IMR-90 (cell line): ENCODE data around the gene UACA. TPM values are rescaled to one million over a fixed set of nuclear protein-coding genes. Genes with fewer than 3 reads are reported as not detected.

ENCODE experiments used
- ATAC-seq: fragments of 200-7000 bp; cut with Tn5 transposase; 2 replicates; pipeline ENCODE4 v1.9.1; 2020; ENCODE audit warnings: low read depth, mild to moderate bottlenecking, moderate library complexity
- BruUV-seq: library from RNA; stranded (reverse); fragments of 400-500 nt; replicated peaks from 2 replicates; lab custom pipeline; 2021; lab: Mats Ljungman, UMichigan
- CTCF ChIA-PET: fragments of 300-600 bp; formaldehyde crosslinking; extraction: SDS; loops from one replicate; lab custom pipeline; 2021; ENCODE audit warnings: antibody characterized with exemption; lab: Yijun Ruan, JAX
- POLR2A ChIA-PET: fragments of 300-600 bp; sonication (Branson Sonifier 250); formaldehyde crosslinking; loops from one replicate; lab custom pipeline; 2022; ENCODE audit warnings: antibody characterized with exemption; ENCODE audit not compliant: unreplicated experiment; lab: Charles Lee
- DNase-seq: peaks from one replicate; pipeline ENCODE4 v3.0.0; 2013
- H2AFZ ChIP-seq: replicated peaks from 2 replicates; pipeline ENCODE3; 2013; ENCODE audit warnings: low read length, mild to moderate bottlenecking; ENCODE audit not compliant: poor library complexity
- H2AK5ac ChIP-seq: 2 replicates; pipeline ENCODE4 v1.6.1; 2013; ENCODE audit warnings: low read depth, low read length, inconsistent platforms
- H2AK9ac ChIP-seq: replicated peaks from 2 replicates; pipeline ENCODE3; 2013; ENCODE audit warnings: mild to moderate bottlenecking, low read depth, low read length, moderate library complexity; ENCODE audit not compliant: poor library complexity
- H2BK120ac ChIP-seq: 2 replicates; pipeline ENCODE4 v1.6.1; 2013; ENCODE audit warnings: low read depth, low read length, inconsistent platforms
- H2BK15ac ChIP-seq: 3 replicates; pipeline ENCODE4 v1.6.1; 2013; ENCODE audit warnings: low read depth, low read length, inconsistent platforms
- H2BK20ac ChIP-seq: 2 replicates; pipeline ENCODE4 v1.6.1; 2013; ENCODE audit warnings: low read depth, mild to moderate bottlenecking, inconsistent platforms, low read length, moderate library complexity
- H2BK5ac ChIP-seq: 2 replicates; pipeline ENCODE4 v1.6.1; 2013; ENCODE audit warnings: mild to moderate bottlenecking, low read depth, low read length, inconsistent platforms; ENCODE audit not compliant: poor library complexity, severe bottlenecking
- H3K14ac ChIP-seq: replicated peaks from 2 replicates; pipeline ENCODE4 v1.6.1; 2013; ENCODE audit warnings: low read depth, low read length, inconsistent platforms
- H3K18ac ChIP-seq: 2 replicates; pipeline ENCODE4 v1.6.1; 2013; ENCODE audit warnings: low read depth, low read length, control low read depth
- H3K23ac ChIP-seq: 2 replicates; pipeline ENCODE4 v1.6.1; 2013; ENCODE audit warnings: low read depth, low read length, inconsistent platforms
- H3K27ac ChIP-seq: 2 replicates; pipeline ENCODE4 v1.5.1; 2013; ENCODE audit warnings: mild to moderate bottlenecking, control low read depth, low read length; ENCODE audit not compliant: insufficient read depth
- H3K27me3 ChIP-seq: 2 replicates; pipeline ENCODE4 v1.6.1; 2013; ENCODE audit warnings: low read length; ENCODE audit not compliant: control insufficient read depth, insufficient read depth
- H3K36me3 ChIP-seq: 2 replicates; pipeline ENCODE4 v1.6.1; 2013; ENCODE audit warnings: low read length, mixed read lengths; ENCODE audit not compliant: control insufficient read depth, insufficient read depth
- H3K4ac ChIP-seq: 2 replicates; pipeline ENCODE4 v1.6.1; 2013; ENCODE audit warnings: low read depth, low read length, inconsistent platforms
- H3K4me1 ChIP-seq: 2 replicates; pipeline ENCODE4 v1.6.1; 2013; ENCODE audit warnings: low read length, mixed read lengths; ENCODE audit not compliant: control insufficient read depth, insufficient read depth
- H3K4me2 ChIP-seq: 2 replicates; pipeline ENCODE4 v1.6.1; 2013; ENCODE audit warnings: low read depth, mild to moderate bottlenecking, control low read depth, low read length, moderate library complexity
- H3K4me3 ChIP-seq: 2 replicates; pipeline ENCODE4 v1.5.1; 2013; ENCODE audit warnings: low read depth, mild to moderate bottlenecking, control low read depth, low read length, moderate library complexity; ENCODE audit not compliant: insufficient read depth
- H3K56ac ChIP-seq: 2 replicates; pipeline ENCODE4 v1.6.1; 2013; ENCODE audit warnings: low read length, inconsistent platforms; ENCODE audit not compliant: insufficient read depth; ENCODE audit errors: extremely low read depth
- H3K79me1 ChIP-seq, 2 experiments: 2 replicates each; pipeline ENCODE4 v1.6.1; 2013; ENCODE audit warnings: low read length in 2 of 2, inconsistent platforms in 1 of 2, low read depth in 1 of 2
- H3K9ac ChIP-seq: 2 replicates; pipeline ENCODE4 v1.6.1; 2013; ENCODE audit warnings: low read depth, low read length, control low read depth
- H3K9me1 ChIP-seq: 2 replicates; pipeline ENCODE4 v1.6.1; 2013; ENCODE audit warnings: low read length, inconsistent platforms; ENCODE audit not compliant: insufficient read depth
- H3K9me3 ChIP-seq: 2 replicates; pipeline ENCODE4 v1.6.1; 2013; ENCODE audit warnings: low read length; ENCODE audit not compliant: control insufficient read depth, insufficient read depth
- H4K20me1 ChIP-seq: 2 replicates; pipeline ENCODE4 v1.6.1; 2013; ENCODE audit warnings: low read length, inconsistent platforms; ENCODE audit not compliant: insufficient read depth
- H4K5ac ChIP-seq: 2 replicates; pipeline ENCODE4 v1.6.1; 2013; ENCODE audit warnings: mild to moderate bottlenecking, low read depth, low read length, control low read depth
- H4K8ac ChIP-seq, 2 experiments: 2 replicates each; pipeline ENCODE4 v1.6.1; 2013; ENCODE audit warnings: low read depth in 2 of 2, low read length in 2 of 2, control low read depth in 1 of 2, inconsistent platforms in 1 of 2
- H4K91ac ChIP-seq: 2 replicates; pipeline ENCODE4 v1.6.1; 2013; ENCODE audit warnings: low read depth, low read length, inconsistent platforms; ENCODE audit not compliant: insufficient read depth
- BHLHE40 ChIP-seq: fragments of 150-350 bp; IDR thresholded peaks from 2 replicates; pipeline ENCODE4 v1.6.1; 2016; ENCODE audit warnings: mild to moderate bottlenecking, low read depth, low read length
- CEBPB ChIP-seq: IDR thresholded peaks from 2 replicates; pipeline ENCODE4 v1.6.1; 2012; ENCODE audit warnings: low read depth, low read length, improper control_type of control experiment
- ELK1 ChIP-seq: fragments of 150-350 bp; IDR thresholded peaks from 2 replicates; pipeline ENCODE4 v1.6.1; 2016; ENCODE audit warnings: low read depth, mild to moderate bottlenecking, low read length, moderate library complexity, borderline replicate concordance
- MAFK ChIP-seq: IDR thresholded peaks from 2 replicates; pipeline ENCODE4 v1.6.1; 2012; ENCODE audit warnings: low read depth, low read length, improper control_type of control experiment
- MAZ ChIP-seq: IDR thresholded peaks from 2 replicates; pipeline ENCODE4 v1.6.1; 2012; ENCODE audit warnings: low read depth, mild to moderate bottlenecking, low read length, improper control_type of control experiment, moderate library complexity, borderline replicate concordance
- MXI1 ChIP-seq: IDR thresholded peaks from 2 replicates; pipeline ENCODE4 v1.6.1; 2012; ENCODE audit warnings: low read depth, mild to moderate bottlenecking, low read length, moderate library complexity, borderline replicate concordance
- NFE2L2 ChIP-seq: fragments of 150-350 bp; IDR thresholded peaks from 2 replicates; pipeline ENCODE4 v1.6.1; 2016; ENCODE audit warnings: low read depth, mild to moderate bottlenecking, low read length
- POLR2A ChIP-seq: IDR thresholded peaks from 2 replicates; pipeline ENCODE4 v1.6.1; 2012; ENCODE audit warnings: mild to moderate bottlenecking, low read depth, low read length
- RAD21 ChIP-seq: IDR thresholded peaks from 2 replicates; pipeline ENCODE4 v1.6.1; 2012; ENCODE audit warnings: low read length, improper control_type of control experiment
- SMC3 ChIP-seq: fragments of 150-350 bp; IDR thresholded peaks from 2 replicates; pipeline ENCODE4 v1.6.1; 2016; ENCODE audit warnings: low read depth, mild to moderate bottlenecking, antibody characterized with exemption, low read length, moderate library complexity
- USF2 ChIP-seq: fragments of 150-350 bp; IDR thresholded peaks from 2 replicates; pipeline ENCODE4 v1.6.1; 2017; ENCODE audit warnings: mild to moderate bottlenecking, antibody characterized with exemption, low read length, low read depth
- WGBS, 2 experiments: methylation state at CpG; one replicate each; pipeline versions ENCODE4 v1.1.5 to v1.1.7; 2013; ENCODE audit warnings: missing lambda C conversion rate in 2 of 2; ENCODE audit not compliant: insufficient read length in 1 of 2; ENCODE audit errors: extremely low coverage in 2 of 2; 5-methylcytosine and 5-hydroxymethylcytosine counted together
- dilution Hi-C: fragments of 300-500 bp; cut with HindIII; formaldehyde crosslinking; loops from one replicate; pipeline ENCODE4 v1.14.3; 2018; ENCODE audit warnings: low sequenced_read_pairs; ENCODE audit not compliant: unreplicated experiment
- in situ Hi-C: fragments of 300-500 bp; cut with MboI; formaldehyde crosslinking; loops from 3 replicates; pipeline ENCODE4 v1.14.3; 2019; ENCODE audit warnings: low sequenced_read_pairs, inconsistent platforms, mixed read lengths
- intact Hi-C: fragments of 100-400 bp; cut with micrococcal nuclease; formaldehyde crosslinking; loops from 2 replicates; pipeline ENCODE4 v1.10.0; 2022
- polyA plus RNA-seq, 3 experiments: library from polyadenylated mRNA; depleted of rRNA; stranded (reverse); fragments of >200 nt; gene quantifications; 2 replicates each; pipeline ENCODE4 v1.2.3, GENCODE V29; 2012; ENCODE audit warnings: low replicate concordance in 1 of 3
- total RNA-seq: library from RNA; depleted of rRNA; stranded (reverse); fragments of >200 nt; gene quantifications from 2 replicates; pipeline ENCODE4 v1.2.3, GENCODE V29; 2012

UACA gene
- total and polyA plus RNA-seq, 2 of the 4 experiments (the other 2 are of a cell fraction), result 156 to 507 TPM

- Histone ChIP-seq H2AK5ac (no peak overlapping the region; the same call in 1 of the 2 replicates), H3K4me1 (peaks cover 9% of the 10 kb centered on the region), H3K9ac (no peak overlapping the region), H2BK5ac (no peak overlapping the region), H3K27ac (no peak overlapping the region), H3K23ac (peak overlapping the region; percentile 48; the same call in 1 of the 2 replicates), H3K79me1 (no peaks in the 10 kb centered on the region), H4K5ac (no peak overlapping the region), H3K9me3 (no peaks in the 10 kb centered on the region), H3K56ac (peak overlapping the region; percentile 3; the same call in 1 of the 2 replicates), H2BK20ac (peak overlapping the region; percentile 52), H3K27me3 (no peaks in the 10 kb centered on the region), H3K36me3 (no peaks in the 10 kb centered on the region; the same call in 1 of the 2 replicates), H4K20me1 (no peaks in the 10 kb centered on the region), H3K9me1 (peaks cover 7% of the 10 kb centered on the region), H3K4ac (peak overlapping the region; percentile 71), H2AFZ (no peak overlapping the region), H4K8ac (peak overlapping the region; percentile 35; a peak in 3 of 4 replicates), H4K91ac (peak overlapping the region; percentile 21; the same call in 1 of the 2 replicates), H3K4me2 (no peak overlapping the region), H2BK15ac (no peak overlapping the region), H3K18ac (no peak overlapping the region; the same call in 1 of the 2 replicates), H3K4me3 (no peak overlapping the region), H2AK9ac (no peak overlapping the region), H2BK120ac (peak overlapping the region; percentile 78), H3K14ac (peak overlapping the region; percentile 91)
- ChIA-PET CTCF (interaction anchor here (1.5 kb wide), 1 partner anchor 75 kb away, joined by 3 read pairs; no protein-coding TSS in a partner anchor), POLR2A (no interaction called here)
- TF ChIP-seq ELK1 (no peak), USF2 (no peak), NFE2L2 (no peak), POLR2A (no peak), BHLHE40 (no peak), CEBPB (no peak), MXI1 (no peak), MAZ (no peak), SMC3 (no peak), MAFK (no peak), RAD21 (no peak)
- no CpG with 5 or more reads among the region's 1 CpG for WGBS, 2 experiments
- intact Hi-C loops, result no loop called here
- DNase-seq, result no peak
- no TSS peak for BruUV-seq
- dilution Hi-C loops, result no loop called here
- in situ Hi-C loops, result no loop called here
- ATAC-seq, result peak; percentile 36
These were observed 119.6 kb downstream of the UACA start for GRCh38 chr15:70643783-70644125.
